C4-2B (cell line): Measurements from ENCODE around the gene CRTC3.
"Not testable (repeated sequence)": the region's sequence is repeated elsewhere in the genome, so short reads cannot be mapped to it uniquely, and the experiment has no call there.

Experiments
- H3K27ac ChIP-seq: fragments of 450-650 bp; 2 replicates; pipeline ENCODE4 v1.5.1; 2017
- ZFX ChIP-seq: fragments of 450-650 bp; IDR thresholded peaks from 2 replicates; pipeline ENCODE4 v1.6.1; 2017
- TF ChIP-seq, protein P1 (sequence below): fragments of 450-650 bp; conservative IDR thresholded peaks from 2 replicates; pipeline ENCODE4 v1.5.1; 2017; ENCODE audit warnings: mild to moderate bottlenecking

Gene CRTC3

DNA sequence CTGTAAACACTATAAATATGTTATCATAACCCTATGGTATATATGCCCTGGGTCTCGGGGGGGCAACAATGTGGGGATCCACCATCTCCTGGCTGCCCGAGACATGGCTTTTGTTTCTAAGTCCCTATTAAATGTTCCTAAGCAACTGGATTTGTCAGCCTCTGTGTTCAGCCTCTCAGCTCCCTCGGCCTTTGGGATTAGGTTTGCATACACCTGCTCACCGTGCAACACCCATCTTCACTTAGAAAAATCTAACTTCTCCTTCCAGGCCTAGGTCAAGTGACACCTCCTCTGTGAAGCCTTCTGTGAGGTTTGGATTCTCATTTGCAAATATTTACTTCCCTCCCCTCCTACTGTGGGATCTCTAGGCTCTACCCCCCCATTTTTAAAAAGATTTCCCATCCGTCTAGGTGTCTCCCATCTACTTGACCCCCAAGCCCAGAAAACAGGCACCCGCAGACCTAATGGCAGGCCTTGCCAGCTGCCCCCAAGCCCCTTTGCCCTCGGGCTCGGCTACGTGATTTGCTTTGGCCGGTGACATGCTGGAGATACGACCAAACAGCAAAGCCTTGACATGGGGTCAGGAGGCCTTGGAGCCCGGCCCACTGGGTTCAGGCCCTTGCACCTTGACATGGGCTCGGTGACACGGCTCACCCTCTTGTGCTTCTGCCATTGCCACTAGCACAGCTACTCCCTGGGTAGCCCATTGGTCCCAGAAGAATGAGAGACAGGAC lies 121.4 kb downstream of the CRTC3 start:
- no peak for TF ChIP-seq ZFX
- TF ChIP-seq, protein P1, sequence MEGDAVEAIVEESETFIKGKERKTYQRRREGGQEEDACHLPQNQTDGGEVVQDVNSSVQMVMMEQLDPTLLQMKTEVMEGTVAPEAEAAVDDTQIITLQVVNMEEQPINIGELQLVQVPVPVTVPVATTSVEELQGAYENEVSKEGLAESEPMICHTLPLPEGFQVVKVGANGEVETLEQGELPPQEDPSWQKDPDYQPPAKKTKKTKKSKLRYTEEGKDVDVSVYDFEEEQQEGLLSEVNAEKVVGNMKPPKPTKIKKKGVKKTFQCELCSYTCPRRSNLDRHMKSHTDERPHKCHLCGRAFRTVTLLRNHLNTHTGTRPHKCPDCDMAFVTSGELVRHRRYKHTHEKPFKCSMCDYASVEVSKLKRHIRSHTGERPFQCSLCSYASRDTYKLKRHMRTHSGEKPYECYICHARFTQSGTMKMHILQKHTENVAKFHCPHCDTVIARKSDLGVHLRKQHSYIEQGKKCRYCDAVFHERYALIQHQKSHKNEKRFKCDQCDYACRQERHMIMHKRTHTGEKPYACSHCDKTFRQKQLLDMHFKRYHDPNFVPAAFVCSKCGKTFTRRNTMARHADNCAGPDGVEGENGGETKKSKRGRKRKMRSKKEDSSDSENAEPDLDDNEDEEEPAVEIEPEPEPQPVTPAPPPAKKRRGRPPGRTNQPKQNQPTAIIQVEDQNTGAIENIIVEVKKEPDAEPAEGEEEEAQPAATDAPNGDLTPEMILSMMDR, result no peak

DNA sequence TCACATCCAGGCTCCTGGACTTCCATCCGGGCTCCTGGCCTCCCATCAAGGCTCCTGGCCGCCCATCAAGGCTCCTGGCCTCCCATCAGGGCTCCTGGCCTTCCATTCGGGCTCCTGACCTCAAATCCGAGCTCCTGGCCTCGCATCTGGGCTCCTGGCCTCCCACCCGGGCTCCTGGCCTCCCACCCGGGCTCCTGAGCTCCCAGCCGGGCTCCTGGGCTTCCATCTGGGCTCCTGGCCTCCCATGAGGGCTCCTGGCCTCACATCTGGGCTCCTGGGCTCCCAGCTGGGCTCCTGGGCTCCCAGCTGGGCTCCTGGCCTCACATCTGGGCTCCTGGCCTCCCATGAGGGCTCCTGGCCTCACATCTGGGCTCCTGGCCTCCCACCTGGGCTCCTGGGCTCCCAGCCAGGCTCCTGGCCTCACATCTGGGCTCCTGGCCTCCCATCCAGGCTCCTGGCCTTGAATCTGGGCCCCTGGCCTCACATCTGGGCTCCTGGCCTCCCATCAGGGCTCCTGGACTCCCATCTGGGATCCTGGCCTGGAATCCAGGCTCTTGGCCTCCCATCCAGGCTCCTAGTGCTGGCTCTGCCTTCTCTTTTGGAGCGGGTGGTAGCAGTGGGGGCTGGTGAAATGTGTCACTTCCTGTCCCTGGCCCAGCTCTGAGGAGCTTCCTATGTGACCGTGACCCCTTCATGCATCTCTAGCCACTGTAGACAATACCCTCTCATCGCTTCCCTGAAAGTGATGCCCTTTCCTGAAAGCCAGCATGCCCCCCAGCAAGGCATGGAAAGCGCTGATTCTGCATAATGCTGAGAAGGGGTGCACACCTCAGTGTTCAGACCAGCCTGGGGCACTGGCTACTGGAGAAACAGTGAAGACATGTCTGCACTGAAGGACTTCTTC lies 124.8 kb downstream of the CRTC3 start:
- no peak for TF ChIP-seq ZFX
- TF ChIP-seq, protein P1, result no peak
- no peak overlapping the region for H3K27ac ChIP-seq

More for the DNA sequence above, 121.4 kb downstream of the CRTC3 start:
- H3K27ac ChIP-seq, result no peak overlapping the region

DNA sequence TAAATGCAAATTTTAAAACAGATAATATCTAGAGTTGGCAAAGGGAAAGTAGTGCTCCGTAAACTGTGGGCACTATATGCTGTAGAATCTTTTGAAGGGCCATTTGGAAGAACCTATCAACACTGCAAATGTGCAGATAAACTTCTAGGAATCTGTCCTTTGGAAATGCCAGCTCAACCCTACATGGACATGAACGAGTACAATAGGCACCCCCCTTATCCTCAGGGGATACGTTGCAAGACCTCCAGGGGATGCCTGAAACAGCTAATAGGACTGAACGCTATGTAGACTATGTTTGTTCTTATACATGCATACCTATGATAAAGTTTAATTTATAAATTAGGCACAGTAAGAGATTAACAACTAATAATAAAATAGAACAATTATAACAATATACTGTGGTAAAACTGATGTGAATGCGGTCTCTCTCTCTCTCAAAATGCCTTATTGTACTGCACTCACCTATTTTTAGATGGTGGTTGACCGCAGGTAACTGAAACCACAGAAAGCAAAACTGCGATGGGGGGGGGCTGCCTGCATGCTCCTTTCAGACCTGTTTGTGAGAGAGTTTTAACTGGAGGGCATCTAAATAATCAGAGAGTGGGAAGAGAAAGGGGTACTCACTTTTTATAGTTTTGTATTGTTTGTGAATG lies 127.9 kb downstream of the CRTC3 start:
- not testable (repeated sequence) for H3K27ac ChIP-seq

DNA sequence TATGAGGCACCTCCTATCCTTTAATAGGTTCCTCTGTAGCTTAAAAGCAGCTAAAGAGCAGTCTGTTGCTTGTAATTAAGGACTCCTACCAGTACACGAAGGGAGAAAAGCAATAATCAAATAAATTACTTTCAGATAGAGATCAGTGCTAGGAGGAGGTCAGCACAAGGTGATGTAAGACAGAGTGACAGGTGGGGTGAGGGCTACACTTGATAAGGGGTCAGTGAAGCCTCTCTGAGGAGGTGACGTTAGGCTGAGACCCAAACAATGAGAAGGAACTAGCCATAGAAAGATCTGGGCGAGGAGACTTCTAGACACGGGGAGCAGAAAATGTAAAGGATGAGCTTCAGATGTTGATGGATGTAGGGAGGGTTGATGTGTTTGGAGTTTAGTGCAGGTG lies 129.8 kb downstream of the CRTC3 start:
- TF ChIP-seq, protein P1, result no peak
- TF ChIP-seq ZFX, result no peak
- H3K27ac ChIP-seq, result no peak overlapping the region

DNA sequence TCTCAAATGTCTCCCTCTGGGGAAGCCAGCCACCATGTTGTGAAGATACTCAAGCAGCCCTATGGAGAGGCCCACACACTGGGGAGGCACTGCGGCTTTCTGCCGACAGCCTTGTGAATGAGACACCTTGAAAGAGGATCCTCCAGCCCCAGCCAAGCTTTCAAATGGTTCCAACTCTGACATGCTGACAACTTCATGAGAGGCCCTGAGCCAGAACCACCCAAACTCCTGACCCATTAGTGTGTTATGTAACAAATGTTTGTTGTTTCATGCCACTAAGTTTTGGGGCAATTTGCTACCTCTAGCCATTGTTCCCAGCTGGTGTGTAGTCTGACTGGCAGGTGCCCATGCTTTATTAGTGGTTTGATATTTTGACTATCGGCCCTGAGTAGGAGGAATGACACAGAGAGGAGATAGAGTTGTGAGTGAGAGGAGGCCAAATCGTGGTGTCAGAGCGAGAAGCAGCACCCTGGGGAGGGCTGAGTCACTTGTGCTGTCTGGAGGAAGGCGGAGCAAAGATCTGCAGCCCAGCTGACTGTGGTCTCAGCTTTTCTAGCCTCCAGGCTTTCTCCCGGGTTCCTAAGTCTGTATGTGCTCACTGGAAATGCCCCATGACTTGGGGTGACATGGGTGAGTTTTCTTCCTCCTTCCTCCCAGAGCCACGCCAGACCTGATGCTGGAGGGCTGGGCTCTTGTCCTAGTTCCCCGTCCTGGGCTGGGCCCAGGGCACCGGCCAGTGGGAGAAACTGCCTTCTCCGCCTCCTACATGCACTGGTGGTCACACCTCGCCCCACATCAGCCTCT lies 130.7 kb downstream of the CRTC3 start:
- H3K27ac ChIP-seq, result no peak overlapping the region
- TF ChIP-seq ZFX, result no peak
- TF ChIP-seq, protein P1, result no peak

DNA sequence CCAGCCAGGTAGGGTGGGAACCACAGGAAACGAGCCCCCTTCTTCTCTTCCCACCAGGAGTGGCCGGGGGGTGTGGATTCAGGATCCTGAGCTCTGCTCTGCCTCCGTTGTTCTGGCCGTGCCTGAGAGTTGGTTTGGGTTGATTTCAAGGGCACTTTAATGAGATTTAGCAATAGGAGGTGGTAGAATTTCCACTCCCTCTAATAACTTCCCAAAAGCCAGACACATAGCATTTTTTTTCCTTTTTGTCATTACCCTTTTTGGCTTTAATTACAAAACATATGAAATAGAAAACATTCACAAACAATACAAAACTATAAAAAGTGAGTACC lies 131.2 kb downstream of the CRTC3 start:
- H3K27ac ChIP-seq, result not testable (repeated sequence)

DNA sequence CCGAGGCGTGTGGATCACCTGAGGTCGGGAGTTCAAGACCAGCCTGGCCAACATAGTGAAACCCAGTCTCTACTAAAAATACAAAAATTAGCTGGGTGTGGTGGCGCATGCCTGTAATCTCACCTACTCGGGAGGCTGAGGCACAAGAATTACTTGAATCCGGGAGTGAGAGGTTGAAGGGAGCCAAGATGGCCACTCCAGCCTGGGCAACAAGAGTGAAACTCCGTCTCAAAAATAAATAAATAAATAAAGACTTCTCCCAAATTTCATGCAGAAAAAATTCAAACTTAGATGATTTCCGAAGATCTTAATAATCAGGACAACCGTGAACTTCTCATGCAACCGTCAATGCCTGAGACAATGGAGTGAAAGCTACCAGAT lies 134.3 kb downstream of the CRTC3 start:
- H3K27ac ChIP-seq, result not testable (repeated sequence)

DNA sequence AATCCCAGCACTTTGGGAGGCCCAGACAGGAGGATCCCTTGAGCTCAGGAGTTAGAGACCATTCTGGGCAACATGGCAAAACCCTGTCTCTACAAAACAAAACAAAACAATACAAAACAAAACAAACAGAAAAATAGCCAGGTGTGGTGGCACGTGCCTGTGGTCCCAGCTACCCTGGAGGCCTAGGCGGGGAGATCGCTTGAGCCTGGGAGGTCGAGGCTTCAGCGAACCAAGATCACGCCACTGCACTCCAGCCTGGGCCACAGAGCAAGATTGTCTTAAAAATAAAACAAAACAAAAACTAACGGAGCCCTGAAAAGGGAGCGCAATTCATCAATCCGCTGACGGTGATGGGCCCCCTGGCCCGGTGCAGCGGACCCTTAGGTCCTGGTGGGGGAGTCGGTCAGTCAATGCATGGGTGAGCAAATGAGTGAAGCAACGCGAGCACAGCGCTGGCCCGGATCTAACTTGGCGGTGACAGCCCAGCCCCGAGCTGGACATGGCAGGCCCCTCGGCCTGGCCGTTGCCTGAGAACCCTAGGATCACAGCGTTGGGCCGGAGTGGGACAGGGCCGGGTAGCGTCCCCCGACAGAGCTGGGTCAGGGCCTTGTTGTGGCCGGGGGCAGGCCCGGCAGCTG lies 135.0 kb downstream of the CRTC3 start:
- no peak for TF ChIP-seq ZFX
- TF ChIP-seq, protein P1, result no peak
- H3K27ac ChIP-seq, result peak overlapping the region; percentile 33; the same call in 1 of the 2 replicates
